ENCODE results near the gene PEAR1.

The PEAR1 gene

DNA sequence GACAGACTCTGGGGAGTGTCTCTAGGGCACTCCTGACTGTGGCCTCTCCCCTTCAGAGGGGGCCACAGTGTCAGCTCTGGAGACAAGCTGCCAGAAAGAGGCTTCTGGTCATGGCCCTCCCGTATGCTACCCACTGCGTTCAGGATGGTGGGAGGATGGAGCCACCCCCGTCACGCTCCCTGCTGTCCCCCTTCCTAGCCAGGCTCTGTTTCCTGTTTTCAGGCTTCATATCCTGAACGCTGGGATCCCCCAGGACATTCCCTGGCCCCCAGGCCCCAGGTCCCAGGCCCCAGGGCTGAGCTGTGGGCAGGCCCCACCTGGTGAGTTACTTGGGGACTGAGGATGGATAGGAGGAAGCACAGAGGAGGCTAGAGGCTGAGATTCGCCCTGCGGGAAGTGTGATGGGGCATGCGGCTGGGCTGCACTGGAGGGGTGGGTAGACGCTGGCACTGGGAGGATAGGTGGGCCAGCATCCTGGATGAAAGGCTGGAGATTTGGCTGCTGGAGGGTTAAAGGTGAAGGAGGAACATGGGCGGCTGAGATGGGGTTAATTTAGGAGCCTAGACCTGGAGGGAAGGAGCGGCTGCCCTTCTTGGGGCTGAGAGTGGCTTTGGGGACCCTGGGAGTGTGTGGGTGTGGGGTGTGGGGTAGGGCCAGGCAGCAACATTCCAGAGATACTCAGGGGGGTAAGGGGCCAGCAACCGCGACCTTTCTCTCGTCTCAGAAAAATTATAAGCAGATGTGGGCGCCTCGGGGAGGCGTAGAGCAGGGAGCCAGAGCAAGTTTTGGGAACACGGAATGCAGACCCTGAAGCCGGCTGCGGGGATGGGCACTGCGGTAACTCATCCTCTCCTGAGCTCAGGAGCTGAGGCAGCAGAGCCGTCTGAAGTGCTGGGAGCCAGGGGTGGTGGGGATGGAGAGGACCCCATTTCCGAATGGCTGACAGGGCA, 8.7 kb downstream of the PEAR1 start:
- no peak for DNase-seq (ENCODE audit: low spot score)

DNA sequence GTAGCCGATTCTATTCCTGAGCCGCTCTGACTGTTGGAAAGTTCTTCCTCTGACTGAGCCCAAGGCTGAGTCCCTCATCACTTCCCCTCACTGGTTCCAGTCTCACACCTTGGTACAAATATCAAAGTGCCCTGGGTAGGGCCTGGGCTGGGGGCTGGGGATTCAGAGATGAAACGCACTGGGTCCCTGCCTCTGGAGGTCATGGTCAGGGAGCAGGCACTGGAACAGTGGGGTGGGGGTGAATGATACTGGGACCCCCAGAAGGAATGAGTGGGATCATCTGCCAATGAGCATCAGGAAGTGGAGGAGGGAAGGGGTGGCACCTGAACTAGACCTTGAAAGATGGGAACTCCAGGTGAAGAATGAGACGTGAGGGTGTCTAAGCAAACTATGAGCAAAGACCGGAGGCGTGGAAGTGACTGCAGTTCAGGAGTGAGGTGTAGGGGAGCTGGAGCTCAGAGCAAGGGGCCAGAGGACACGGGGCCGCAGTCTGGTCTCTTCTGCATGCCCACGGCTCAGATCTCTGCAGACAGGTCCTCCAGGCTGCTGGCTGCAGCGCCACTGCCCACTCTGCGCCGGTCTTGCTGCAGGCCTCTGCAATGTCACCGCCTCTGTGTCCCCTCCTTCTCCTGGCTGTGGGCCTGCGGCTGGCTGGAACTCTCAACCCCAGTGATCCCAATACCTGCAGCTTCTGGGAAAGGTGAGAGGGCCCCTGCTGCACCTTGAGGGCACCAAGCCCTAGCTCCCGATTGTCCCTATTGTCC, 10.0 kb downstream of the PEAR1 start:
- no peak for DNase-seq (ENCODE audit: low spot score)

DNA sequence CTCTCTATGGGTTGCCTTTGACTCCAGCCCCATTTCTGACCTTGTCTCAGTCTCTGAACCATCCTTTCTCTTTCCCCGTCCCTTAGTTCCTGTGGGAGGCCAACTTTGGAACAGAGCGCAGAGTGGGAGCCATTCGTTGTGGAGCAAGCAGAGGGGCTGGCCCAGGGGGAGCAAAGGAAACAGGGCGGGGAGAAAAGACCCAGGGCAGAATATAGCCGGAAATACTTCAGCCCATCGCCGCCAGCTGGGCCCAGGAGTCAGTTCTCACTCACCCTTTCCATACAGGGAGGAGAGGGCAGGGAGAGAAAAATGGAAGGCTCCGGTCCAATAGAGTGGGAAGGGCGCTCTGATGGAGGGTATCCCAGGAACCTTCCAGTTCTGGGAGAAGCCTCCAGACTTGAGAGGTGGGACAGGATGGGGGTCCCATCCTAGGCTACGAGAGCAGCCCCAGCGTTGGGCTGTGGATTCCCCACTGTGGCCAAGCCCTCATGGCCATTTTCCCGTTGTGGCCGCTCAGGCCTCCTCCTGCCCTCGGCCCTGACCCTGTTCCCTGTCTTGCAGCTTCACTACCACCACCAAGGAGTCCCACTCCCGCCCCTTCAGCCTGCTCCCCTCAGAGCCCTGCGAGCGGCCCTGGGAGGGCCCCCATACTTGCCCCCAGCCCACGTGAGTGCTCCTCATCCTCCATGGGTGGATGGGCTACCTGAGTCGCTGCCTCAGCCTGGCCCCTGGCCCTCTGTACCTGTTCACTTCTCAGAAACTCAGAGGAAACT, 10.9 kb downstream of the PEAR1 start:
- no peak for DNase-seq (ENCODE audit: low spot score)

DNA sequence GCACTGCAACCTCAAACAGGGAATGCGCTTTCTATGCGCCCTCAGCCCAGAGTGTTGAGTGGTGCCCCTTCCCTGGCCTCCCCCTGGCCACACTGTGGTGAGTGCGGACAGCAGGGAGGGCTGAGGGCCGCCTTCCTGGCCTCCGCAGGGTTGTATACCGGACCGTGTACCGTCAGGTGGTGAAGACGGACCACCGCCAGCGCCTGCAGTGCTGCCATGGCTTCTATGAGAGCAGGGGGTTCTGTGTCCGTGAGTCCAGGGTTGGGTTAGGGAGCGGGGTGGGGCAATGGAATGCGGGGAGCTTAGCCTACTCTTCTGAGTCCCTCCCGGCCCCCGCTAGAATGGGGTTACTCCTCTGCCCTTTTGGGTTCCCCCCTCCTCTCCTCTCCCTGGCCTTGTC, 11.7 kb downstream of the PEAR1 start:
- DNase-seq (ENCODE audit: low spot score) = no peak

DNA sequence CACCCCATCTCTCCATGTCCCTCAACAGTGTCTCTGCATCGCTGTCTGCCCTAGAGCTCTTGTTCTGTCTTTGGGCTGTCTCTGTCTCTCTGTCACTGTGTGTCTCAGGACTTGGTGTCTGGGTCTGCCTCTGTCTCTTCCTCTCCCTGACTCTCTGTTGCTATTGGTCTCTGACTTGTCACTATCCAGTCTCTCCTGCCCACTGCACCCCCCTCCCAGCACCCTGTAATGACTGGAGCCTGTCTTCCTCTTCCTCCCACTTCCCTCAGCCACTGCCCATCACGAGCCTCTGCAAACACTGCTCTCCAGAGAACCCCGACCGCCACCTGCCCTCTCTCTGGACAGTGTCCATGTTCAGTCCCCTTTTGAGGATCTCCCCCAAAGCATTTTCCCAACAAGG, 12.1 kb downstream of the PEAR1 start:
- DNase-seq (ENCODE audit: low spot score) = no peak

DNA sequence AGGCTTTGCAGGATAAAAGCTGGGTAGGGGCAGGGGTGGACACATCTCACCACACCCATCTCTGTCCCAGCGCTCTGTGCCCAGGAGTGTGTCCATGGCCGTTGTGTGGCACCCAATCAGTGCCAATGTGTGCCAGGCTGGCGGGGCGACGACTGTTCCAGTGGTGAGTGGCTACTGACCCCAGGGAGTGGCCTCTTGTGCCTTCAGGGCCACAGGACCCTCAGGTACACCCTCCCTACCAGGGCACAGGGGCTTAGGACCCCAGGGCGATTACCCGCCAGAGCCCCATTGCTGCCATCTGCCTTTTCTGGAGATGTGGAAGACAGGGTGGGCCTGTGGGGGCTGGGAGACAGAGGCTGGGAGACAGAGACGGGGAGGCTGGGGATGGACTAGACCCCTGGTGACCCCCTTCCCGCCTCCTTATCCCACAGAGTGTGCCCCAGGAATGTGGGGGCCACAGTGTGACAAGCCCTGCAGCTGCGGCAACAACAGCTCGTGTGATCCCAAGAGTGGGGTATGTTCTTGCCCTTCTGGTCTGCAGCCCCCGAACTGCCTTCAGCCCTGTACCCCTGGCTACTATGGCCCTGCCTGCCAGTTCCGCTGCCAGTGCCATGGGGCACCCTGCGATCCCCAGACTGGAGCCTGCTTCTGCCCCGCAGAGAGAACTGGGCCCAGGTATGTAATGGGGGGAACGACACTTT, 12.8 kb downstream of the PEAR1 start:
- no peak for DNase-seq (ENCODE audit: low spot score)

DNA sequence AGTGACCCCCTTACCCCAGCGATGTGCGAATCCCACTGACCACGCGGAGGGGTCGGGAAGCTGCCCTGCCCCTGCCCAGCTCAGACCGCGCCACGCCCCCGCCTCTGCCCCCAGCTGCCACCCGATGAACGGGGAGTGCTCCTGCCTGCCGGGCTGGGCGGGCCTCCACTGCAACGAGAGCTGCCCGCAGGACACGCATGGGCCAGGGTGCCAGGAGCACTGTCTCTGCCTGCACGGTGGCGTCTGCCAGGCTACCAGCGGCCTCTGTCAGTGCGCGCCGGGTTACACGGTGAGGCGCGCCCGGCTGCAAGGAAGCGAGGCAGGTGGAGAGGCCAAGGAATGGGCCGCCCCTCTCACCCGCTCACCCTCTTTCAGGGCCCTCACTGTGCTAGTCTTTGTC, 15.0 kb downstream of the PEAR1 start:
- DNase-seq (ENCODE audit: low spot score) = no peak

DNA sequence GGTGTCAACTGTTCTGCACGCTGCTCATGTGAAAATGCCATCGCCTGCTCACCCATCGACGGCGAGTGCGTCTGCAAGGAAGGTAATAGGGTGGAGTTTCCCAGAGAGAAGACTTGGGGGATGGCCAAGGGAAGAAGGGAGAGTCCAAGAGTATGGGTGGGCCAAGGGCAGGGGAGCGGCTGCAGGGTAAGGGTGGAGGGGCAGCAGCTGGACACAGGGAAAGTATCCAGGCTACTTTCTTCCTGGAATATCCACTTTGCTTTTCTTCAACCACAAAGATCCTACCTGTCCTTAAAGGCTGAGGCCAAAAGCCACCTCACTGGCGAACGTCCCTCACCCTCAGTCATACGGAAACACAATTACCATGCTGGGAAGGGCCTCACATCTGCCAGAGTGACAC, 15.4 kb downstream of the PEAR1 start:
- no peak for DNase-seq (ENCODE audit: low spot score)

DNA sequence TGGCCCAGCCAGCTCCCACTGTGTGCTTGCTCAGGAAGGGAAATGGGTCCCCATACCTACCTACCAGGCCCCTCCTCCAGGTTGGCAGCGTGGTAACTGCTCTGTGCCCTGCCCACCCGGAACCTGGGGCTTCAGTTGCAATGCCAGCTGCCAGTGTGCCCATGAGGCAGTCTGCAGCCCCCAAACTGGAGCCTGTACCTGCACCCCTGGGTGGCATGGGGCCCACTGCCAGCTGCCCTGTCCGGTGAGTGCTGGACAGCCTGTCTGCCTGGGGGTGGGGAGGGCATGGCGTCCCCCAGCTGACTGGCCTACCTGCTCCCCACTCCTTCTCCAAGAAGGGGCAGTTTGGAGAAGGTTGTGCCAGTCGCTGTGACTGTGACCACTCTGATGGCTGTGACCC, 16.2 kb downstream of the PEAR1 start:
- DNase-seq (ENCODE audit: low spot score) = no peak

DNA sequence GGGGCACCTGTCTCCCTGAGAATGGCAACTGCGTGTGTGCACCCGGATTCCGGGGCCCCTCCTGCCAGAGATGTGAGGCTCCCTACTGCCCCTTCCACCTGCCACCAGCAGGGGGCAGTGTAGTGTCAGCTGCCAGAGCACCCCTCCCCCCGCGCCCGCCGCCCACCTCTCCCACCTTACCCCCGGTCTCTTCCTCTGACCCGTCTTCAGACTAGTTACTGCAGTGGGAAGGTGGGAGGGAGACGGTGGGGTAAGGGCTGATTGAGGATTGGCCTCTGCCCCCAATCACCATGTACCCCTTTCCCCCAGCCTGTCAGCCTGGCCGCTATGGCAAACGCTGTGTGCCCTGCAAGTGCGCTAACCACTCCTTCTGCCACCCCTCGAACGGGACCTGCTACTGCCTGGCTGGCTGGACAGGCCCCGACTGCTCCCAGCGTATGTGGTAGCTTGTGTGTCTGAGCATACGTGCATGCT, 16.8 kb downstream of the PEAR1 start:
- no peak for DNase-seq (ENCODE audit: low spot score)

DNA sequence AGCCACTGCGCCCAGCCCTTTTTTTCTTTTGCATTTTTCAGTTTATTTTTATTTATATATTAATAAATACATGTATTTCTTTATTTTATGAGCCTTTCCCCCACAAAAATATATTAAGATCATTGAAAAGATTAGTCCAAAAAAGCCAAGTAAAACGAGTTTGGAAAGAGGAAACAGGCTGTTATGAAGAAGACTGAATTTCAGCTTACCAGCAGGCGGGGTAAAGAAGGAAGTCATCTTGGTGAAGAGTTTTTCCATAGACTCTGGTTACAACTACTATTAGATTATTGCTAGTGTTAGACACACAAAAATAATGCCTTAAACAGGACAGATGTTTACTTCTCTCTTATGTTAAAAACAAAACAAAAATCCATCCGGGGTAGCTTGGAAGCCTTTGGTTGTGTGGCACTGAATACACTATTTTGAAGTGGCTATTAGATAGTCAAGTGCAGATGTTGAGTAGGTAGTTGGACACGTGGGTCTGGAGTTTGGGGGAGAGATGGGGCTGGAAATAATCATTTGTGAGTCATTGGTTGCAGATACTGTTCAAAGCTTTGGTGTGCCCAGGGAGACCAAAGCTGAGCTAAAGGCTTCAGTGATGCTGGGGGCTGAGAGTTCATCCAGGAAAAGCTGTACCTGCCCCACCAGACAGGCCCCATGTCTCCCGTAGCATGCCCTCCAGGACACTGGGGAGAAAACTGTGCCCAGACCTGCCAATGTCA, 18.2 kb downstream of the PEAR1 start:
- DNase-seq (ENCODE audit: low spot score) = no peak

DNA sequence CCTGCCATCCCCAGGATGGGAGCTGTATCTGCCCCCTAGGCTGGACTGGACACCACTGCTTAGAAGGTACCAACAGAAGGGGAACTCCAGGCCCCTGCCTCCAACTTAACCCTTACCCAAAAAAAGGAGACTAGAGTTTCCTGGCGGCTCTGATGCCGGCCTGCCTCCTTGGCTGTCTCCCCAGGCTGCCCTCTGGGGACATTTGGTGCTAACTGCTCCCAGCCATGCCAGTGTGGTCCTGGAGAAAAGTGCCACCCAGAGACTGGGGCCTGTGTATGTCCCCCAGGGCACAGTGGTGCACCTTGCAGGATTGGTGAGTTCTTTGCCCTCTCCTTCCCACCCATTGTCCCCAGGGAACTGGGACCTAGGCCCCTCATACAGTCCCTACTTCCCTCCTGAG, 18.8 kb downstream of the PEAR1 start:
- DNase-seq (ENCODE audit: low spot score) = no peak

DNA sequence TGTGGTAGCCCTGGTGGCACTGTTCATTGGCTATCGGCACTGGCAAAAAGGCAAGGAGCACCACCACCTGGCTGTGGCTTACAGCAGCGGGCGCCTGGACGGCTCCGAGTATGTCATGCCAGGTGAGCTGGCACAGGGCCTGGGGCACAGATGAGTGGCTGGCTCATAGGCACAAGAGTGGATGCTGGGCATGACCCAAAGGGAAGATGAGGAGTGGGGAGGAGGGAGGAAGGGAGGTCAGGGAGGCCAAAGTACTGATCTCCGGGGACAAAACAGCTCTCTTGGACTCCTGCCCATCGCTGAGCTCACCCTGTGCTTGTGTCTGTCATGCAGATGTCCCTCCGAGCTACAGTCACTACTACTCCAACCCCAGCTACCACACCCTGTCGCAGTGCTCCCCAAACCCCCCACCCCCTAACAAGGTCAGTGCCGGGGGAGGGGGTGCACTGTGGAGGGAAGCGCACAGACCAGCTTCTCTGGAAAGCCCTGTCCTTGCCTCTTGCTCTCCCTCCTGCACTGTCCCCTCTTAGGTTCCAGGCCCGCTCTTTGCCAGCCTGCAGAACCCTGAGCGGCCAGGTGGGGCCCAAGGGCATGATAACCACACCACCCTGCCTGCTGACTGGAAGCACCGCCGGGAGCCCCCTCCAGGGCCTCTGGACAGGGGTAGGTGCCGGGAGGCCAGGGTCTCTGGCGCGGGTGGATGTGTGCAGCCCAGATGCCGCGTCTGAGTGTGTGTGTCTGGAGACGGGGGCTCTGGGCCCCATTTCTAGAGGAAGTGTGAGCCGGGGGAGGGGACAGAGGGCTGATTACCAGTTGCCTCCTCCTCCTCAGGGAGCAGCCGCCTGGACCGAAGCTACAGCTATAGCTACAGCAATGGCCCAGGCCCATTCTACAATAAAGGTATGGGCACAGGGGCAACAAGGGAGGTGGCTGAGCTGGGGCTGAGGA, 19.6 kb downstream of the PEAR1 start:
- DNase-seq (ENCODE audit: low spot score) = no peak

DNA sequence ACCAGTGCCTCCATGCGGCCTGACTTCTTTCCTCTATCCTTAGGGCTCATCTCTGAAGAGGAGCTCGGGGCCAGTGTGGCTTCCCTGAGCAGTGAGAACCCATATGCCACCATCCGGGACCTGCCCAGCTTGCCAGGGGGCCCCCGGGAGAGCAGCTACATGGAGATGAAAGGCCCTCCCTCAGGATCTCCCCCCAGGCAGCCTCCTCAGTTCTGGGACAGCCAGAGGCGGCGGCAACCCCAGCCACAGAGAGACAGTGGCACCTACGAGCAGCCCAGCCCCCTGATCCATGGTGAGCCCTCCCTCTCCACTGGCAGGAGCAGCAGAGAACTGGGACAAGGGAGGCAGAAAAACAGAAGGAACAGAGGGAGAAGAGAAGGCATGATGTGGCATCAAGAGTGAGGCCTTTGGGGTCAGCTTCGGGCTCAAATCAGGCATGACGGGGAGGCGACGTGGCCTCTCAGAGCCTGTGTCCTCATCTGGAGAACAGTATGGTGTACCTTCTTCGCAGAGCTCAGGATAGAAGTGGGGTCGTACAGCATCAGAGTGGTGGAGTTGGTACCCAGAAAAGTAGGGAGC, 20.4 kb downstream of the PEAR1 start:
- no peak for DNase-seq (ENCODE audit: low spot score)

DNA sequence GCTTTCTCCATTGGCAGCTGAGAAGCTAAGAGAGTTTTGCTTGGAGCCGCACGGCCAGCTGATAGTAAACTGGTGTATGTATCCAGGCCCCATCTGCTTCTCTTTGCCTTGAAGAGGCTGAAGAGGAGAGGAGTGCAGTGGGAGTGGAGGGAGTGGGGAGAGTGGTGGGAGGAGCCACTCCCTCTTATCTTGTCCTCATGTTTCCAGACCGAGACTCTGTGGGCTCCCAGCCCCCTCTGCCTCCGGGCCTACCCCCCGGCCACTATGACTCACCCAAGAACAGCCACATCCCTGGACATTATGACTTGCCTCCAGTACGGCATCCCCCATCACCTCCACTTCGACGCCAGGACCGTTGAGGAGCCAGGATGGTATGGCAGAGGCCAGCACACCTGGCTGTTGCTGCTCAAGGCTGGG, 20.9 kb downstream of the PEAR1 start:
- no peak for DNase-seq (ENCODE audit: low spot score)

DNA sequence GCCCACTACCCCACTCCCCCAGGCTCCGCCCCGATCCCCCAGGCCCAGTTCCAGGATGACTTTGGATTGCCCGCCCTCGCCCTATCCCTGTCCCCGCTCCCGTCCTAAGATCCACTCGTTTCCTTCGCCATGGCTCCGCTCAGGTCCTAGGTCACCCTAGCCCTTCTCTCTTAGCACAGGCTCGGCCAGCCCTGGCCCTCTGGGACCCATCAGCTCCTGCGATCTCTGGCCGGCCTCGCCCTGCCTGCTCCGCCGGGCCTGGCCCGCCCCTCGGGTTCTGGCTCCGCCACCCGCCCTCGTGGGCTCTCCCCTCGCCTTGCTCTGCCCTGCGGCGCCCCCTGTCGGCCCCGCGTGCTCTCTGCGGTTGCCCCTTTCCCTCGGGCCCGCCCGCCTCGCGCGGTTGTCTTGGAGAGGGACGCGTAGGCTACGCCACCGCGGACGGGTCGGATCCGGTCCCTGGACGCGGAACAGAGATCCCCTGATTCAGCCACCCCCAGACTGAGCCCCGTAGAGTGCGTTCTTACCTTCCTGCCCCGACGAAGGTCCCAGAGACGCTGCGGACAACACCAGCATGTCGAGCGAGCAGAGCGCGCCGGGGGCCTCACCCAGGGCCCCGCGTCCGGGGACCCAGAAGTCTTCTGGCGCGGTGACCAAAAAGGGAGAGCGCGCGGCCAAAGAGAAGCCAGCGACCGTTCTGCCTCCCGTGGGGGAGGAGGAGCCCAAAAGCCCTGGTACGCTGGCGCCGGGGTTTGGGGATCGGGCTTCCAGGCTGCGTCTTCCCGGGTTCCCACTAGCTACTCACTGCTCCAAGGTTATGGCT, 26.9 kb downstream of the PEAR1 start, which contains the start of gene LRRC71:
Gene LRRC71, plus strand, starts transcription at position 400 of the 820 bp plus-strand sequence. Its CDS starts 172 bp downstream, at position 572.
- DNase-seq (ENCODE audit: low spot score) = peak; percentile 90

DNA sequence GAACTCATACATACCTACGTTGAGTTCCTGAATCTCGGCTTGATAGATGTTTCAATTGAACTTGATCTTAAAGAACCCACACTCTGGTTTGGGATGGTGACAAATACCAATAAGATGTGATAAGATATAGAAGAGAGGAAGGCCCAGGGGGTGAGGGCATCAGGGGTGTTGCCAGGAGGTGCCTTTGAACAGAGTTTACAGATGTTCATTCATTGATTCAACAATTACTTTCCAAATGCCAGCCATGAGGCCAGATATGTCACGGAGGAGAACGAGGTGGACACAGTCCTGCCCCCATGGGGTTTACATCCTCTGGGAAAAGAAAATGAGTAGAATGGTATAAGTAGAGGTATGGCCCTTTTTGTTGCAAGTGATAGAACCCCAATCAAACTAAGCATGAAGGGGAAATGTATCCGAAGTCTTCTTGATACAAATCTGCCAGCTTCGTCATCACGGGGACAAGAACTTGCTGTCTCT, 27.6 kb downstream of the PEAR1 start:
- no peak for DNase-seq (ENCODE audit: low spot score)

DNA sequence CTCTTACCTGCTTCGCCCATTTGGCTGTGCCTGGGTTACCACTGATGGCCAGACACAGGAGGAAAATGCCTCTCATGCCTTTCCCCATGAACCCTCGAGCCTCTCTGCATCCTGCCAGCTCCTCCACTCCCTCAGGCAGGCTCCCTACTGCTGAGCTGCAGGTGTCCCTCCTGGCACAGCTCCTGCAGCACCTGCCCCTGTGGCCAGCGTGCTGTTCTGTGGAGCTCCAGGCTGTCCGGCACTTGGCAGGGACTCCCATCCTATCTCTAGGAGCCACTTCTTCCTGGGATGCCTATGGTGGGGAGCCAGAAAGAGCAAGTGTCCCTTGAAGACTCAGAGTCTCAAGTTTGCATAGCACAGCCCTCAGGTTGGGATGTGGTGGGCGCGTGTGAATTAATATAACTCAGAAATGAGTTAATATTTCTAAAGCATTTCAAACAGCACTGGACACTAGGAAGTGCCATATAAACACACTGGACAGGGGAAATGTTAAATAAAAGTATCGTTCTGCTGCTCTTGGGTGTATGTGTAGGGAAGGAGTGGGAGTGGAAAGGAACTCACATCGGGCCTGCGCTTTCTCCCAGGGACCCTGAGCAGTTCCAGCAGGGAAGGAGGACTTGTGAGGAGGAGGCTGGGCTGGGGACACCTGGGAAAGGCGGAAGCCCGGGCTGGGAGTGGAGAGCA, 29.6 kb downstream of the PEAR1 start:
- DNase-seq (ENCODE audit: low spot score) = no peak
